HepG2 (cell line): ENCODE results near the gene AKR1A1. TPM values are rescaled to one million over a fixed set of nuclear protein-coding genes. Genes with fewer than 3 reads are reported as not detected.

Source experiments
- CHCHD3 ChIP-seq: sonication (generic); formaldehyde crosslinking; IDR thresholded peaks from 2 replicates; pipeline ENCODE4 v1.8.0; 2022; ENCODE audit warnings: mild to moderate bottlenecking, missing genetic modification reagents, moderate library complexity
- ELK4 ChIP-seq: sonication (generic); formaldehyde crosslinking; IDR thresholded peaks from 2 replicates; pipeline ENCODE4 v1.9.0; 2021; ENCODE audit warnings: missing genetic modification reagents, borderline replicate concordance
- FIP1L1 ChIP-seq: fragments of 200-400 bp; formaldehyde crosslinking; IDR thresholded peaks from 2 replicates; pipeline ENCODE4 v1.6.1; 2018; ENCODE audit warnings: low read depth, mild to moderate bottlenecking, low read length, moderate library complexity, borderline replicate concordance; ENCODE audit not compliant: insufficient read depth
- GLMP ChIP-seq: sonication (generic); formaldehyde crosslinking; IDR thresholded peaks from 2 replicates; pipeline ENCODE4 v1.9.0; 2021; ENCODE audit warnings: missing genetic modification reagents, mild to moderate bottlenecking, borderline replicate concordance
- KLF12 ChIP-seq: sonication (generic); formaldehyde crosslinking; IDR thresholded peaks from 2 replicates; pipeline ENCODE4 v1.4.0; 2020; ENCODE audit warnings: missing genetic modification reagents, borderline replicate concordance
- MAFK ChIP-seq, 2 experiments: IDR thresholded peaks in 1 of 2; conservative IDR thresholded peaks in 1 of 2; 2 replicates each; pipeline ENCODE4 v1.6.1; 2011; ENCODE audit warnings: improper control_type of control experiment in 2 of 2, low read length in 2 of 2
- NCOA2 ChIP-seq: sonication (generic); formaldehyde crosslinking; IDR thresholded peaks from 2 replicates; pipeline ENCODE4 v1.8.0; 2022; ENCODE audit warnings: inconsistent platforms
- NR3C1 ChIP-seq: sonication (generic); formaldehyde crosslinking; IDR thresholded peaks from 2 replicates; pipeline ENCODE4 v1.4.0; 2020; ENCODE audit warnings: missing genetic modification reagents
- RAD51 ChIP-seq: fragments of 450-650 bp; IDR thresholded peaks from 2 replicates; pipeline ENCODE4 v1.6.1; 2016; ENCODE audit warnings: borderline replicate concordance
- SMYD3 ChIP-seq: sonication (generic); formaldehyde crosslinking; IDR thresholded peaks from 2 replicates; pipeline ENCODE4 v1.8.1; 2023; ENCODE audit warnings: mild to moderate bottlenecking, missing genetic modification reagents
- YEATS2 ChIP-seq: sonication (generic); formaldehyde crosslinking; IDR thresholded peaks from 2 replicates; pipeline ENCODE4 v1.4.0; 2020; ENCODE audit warnings: missing genetic modification reagents, borderline replicate concordance
- ZBTB34 ChIP-seq: sonication (generic); formaldehyde crosslinking; IDR thresholded peaks from 2 replicates; pipeline ENCODE4 v1.8.0; 2022; ENCODE audit warnings: mild to moderate bottlenecking, missing genetic modification reagents
- ZFP62 ChIP-seq: sonication (generic); formaldehyde crosslinking; IDR thresholded peaks from 2 replicates; pipeline ENCODE4 v1.4.0; 2020; ENCODE audit warnings: missing genetic modification reagents
- ZNF101 ChIP-seq: sonication (generic); formaldehyde crosslinking; IDR thresholded peaks from 2 replicates; pipeline ENCODE4 v1.4.0; 2020; ENCODE audit warnings: mild to moderate bottlenecking, low read depth, missing genetic modification reagents, borderline replicate concordance
- ZNF619 ChIP-seq: sonication (generic); formaldehyde crosslinking; IDR thresholded peaks from 2 replicates; pipeline ENCODE4 v1.4.0; 2020; ENCODE audit warnings: mild to moderate bottlenecking, missing genetic modification reagents
- ZNF781 ChIP-seq: sonication (generic); formaldehyde crosslinking; IDR thresholded peaks from 2 replicates; pipeline ENCODE4 v1.5.1; 2020; ENCODE audit warnings: borderline replicate concordance, mild to moderate bottlenecking, missing genetic modification reagents; ENCODE audit errors: not compliant biosample characterization
- polyA plus RNA-seq, 8 experiments: library from polyadenylated mRNA; depleted of rRNA in 3 of 8; stranded (reverse) in 7 of 8; unstranded in 1 of 8; fragments of >200 nt; fragmentation: Illumina TruSeq in 4 of 8; extraction: Trizol in 4 of 8; gene quantifications; 2 replicates each; pipeline versions ENCODE4 v1.2.1 to v1.2.3, GENCODE V29; 2011 to 2016; ENCODE audit warnings: low read depth in 4 of 8, missing spikeins in 1 of 8, mixed read lengths in 1 of 8; ENCODE audit not compliant: insufficient read depth in 1 of 8
- total RNA-seq, 5 experiments: library from RNA; depleted of rRNA; stranded (reverse); fragments of >200 nt; fragmentation: Illumina TruSeq; extraction: Trizol; gene quantifications; 2 replicates each; pipeline ENCODE4 v1.2.3, GENCODE V29; 2016; ENCODE audit warnings: low read depth in 1 of 5
- TF ChIP-seq, protein P1 (sequence below): sonication (generic); formaldehyde crosslinking; IDR thresholded peaks from 2 replicates; pipeline ENCODE4 v1.8.0; 2022; ENCODE audit warnings: missing genetic modification reagents, mild to moderate bottlenecking, moderate library complexity, borderline replicate concordance
- TF ChIP-seq, protein P2 (sequence below): sonication (generic); formaldehyde crosslinking; conservative IDR thresholded peaks from 2 replicates; pipeline ENCODE4 v1.4.0; 2020; ENCODE audit warnings: missing genetic modification reagents
- TF ChIP-seq, protein P3 (sequence below): sonication (generic); formaldehyde crosslinking; IDR thresholded peaks from 2 replicates; pipeline ENCODE4 v1.8.1; 2022; ENCODE audit warnings: mild to moderate bottlenecking, missing genetic modification reagents

AKR1A1 gene
- total and polyA plus RNA-seq, 2 of the 13 experiments (the other 11 are each of a cell fraction or from before 2014, with no cell fraction given) = 181 to 217 TPM

- TF ChIP-seq CHCHD3 (CRISPR knock-in tag) (no peak), NR3C1 (CRISPR knock-in tag) (no peak), RAD51 (no peak), SMYD3 (no peak), YEATS2 (CRISPR knock-in tag) (no peak), ELK4 (CRISPR knock-in tag) (no peak), GLMP (CRISPR knock-in tag) (no peak), ZBTB34 (CRISPR knock-in tag) (no peak), FIP1L1 (no peak), NCOA2 (CRISPR knock-in tag) (no peak), ZNF781 (CRISPR knock-in tag) (no peak), KLF12 (peak; percentile 32; the same call in 1 of the 2 replicates), ZFP62 (CRISPR knock-in tag) (no peak), ZNF619 (CRISPR knock-in tag) (no peak; the same call in 1 of the 2 replicates), ZNF101 (no peak; the same call in 1 of the 2 replicates), MAFK (conservative IDR thresholded peaks at IDR 0.05 in 1 of 2, IDR thresholded peaks at IDR 0.05 in 1 of 2; ENCODE audit: low read length in 2 of 2) (no peak)
- TF ChIP-seq, protein P1, sequence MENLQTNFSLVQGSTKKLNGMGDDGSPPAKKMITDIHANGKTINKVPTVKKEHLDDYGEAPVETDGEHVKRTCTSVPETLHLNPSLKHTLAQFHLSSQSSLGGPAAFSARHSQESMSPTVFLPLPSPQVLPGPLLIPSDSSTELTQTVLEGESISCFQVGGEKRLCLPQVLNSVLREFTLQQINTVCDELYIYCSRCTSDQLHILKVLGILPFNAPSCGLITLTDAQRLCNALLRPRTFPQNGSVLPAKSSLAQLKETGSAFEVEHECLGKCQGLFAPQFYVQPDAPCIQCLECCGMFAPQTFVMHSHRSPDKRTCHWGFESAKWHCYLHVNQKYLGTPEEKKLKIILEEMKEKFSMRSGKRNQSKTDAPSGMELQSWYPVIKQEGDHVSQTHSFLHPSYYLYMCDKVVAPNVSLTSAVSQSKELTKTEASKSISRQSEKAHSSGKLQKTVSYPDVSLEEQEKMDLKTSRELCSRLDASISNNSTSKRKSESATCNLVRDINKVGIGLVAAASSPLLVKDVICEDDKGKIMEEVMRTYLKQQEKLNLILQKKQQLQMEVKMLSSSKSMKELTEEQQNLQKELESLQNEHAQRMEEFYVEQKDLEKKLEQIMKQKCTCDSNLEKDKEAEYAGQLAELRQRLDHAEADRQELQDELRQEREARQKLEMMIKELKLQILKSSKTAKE (CRISPR knock-in tag) = no peak
- TF ChIP-seq, protein P2, sequence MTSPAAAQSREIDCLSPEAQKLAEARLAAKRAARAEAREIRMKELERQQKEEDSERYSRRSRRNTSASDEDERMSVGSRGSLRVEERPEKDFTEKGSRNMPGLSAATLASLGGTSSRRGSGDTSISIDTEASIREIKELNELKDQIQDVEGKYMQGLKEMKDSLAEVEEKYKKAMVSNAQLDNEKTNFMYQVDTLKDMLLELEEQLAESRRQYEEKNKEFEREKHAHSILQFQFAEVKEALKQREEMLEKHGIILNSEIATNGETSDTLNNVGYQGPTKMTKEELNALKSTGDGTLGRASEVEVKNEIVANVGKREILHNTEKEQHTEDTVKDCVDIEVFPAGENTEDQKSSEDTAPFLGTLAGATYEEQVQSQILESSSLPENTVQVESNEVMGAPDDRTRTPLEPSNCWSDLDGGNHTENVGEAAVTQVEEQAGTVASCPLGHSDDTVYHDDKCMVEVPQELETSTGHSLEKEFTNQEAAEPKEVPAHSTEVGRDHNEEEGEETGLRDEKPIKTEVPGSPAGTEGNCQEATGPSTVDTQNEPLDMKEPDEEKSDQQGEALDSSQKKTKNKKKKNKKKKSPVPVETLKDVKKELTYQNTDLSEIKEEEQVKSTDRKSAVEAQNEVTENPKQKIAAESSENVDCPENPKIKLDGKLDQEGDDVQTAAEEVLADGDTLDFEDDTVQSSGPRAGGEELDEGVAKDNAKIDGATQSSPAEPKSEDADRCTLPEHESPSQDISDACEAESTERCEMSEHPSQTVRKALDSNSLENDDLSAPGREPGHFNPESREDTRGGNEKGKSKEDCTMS = no peak
- TF ChIP-seq, protein P3, sequence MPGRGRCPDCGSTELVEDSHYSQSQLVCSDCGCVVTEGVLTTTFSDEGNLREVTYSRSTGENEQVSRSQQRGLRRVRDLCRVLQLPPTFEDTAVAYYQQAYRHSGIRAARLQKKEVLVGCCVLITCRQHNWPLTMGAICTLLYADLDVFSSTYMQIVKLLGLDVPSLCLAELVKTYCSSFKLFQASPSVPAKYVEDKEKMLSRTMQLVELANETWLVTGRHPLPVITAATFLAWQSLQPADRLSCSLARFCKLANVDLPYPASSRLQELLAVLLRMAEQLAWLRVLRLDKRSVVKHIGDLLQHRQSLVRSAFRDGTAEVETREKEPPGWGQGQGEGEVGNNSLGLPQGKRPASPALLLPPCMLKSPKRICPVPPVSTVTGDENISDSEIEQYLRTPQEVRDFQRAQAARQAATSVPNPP (CRISPR knock-in tag) = no peak
Measured at GRCh38 chr1:45583666-45584350, 33.2 kb downstream of the AKR1A1 start, which contains the start of gene NASP (continued).
